GM18498 (cell line): ENCODE results near the gene MTNR1A.

ENCODE experiments used
- ATAC-seq: cut with Tn5 transposase; IDR thresholded peaks from one replicate; pipeline ENCODE4 v1.9.1; 2021; ENCODE audit warnings: mild to moderate bottlenecking, moderate library complexity; ENCODE audit not compliant: unreplicated experiment

Gene MTNR1A

DNA sequence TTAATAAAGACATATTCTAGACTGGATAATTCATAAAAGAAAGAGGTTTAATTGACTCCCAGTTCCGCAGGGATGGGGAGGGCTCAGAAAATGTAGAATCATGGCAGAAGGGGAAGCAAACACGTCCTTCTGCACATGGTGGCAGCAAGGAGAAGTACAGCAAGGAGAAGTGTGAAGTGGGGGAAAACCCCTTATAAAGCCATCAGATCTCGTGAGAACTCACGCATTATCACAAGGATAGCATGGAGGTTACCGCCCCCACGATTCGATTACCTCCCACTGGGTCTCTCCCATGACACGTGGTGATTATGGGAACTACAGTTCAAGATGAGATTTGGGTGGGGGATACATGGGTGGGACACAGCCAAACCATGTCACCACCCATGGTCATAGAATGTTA, 58.3 kb downstream of the MTNR1A start:
- ATAC-seq: no peak

DNA sequence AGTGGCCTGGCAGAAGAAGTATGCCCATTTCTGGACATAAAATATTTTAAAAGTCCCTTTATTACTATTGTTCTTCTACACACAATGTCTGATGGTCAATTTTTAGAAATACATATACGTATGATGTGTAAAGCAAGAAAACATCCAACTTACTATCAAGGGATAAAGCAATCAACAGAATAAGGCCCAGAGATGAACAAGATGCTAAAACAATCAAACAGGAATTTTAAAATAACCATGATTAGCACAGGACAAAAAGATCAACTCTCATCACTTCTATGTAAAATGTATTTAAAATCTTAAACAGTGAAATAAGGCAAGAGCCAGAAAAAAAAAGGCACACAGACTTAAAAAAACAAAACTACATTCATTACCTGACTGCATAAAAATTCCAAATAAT, 60.9 kb downstream of the MTNR1A start:
- ATAC-seq: no peak

DNA sequence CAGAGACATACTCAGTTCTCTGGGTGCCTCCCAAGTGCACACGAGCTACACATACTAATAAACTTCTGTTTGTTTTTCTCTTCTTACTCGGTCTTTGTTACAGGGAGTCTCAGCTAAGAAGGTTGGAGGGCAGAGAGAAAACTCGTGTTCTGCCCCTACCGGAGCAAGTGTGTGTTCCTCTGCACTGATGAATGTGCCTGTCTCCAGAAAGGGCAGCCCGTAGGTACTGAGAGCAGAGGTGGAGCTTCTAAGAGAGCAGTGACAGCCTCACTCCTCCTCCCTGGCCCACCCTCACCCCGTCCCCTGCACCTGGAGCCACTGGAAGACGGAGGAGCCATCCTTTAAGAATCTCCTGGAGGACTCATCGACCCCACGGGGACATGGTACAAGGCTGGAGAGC, 67.6 kb downstream of the MTNR1A start:
- ATAC-seq: no peak

DNA sequence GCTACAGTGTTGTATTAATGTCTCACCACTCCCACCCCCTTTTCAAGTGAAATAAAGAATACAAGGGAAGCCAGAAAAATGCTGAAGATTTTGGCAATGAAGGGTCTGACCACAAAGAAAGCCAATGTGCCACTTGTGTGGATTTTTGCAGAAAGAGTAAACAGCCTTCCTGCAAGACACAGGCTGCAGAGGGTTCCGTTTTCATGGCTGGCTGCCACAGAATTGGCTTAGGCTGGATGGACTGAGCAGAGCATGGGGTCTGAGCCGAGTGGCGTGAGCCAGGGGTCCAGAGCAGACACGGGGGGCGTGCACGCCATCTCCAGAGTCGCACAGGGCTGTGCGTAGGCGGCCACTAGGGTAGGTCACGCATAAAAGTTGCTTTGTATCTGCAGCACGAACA, 69.2 kb downstream of the MTNR1A start:
- ATAC-seq: no peak

DNA sequence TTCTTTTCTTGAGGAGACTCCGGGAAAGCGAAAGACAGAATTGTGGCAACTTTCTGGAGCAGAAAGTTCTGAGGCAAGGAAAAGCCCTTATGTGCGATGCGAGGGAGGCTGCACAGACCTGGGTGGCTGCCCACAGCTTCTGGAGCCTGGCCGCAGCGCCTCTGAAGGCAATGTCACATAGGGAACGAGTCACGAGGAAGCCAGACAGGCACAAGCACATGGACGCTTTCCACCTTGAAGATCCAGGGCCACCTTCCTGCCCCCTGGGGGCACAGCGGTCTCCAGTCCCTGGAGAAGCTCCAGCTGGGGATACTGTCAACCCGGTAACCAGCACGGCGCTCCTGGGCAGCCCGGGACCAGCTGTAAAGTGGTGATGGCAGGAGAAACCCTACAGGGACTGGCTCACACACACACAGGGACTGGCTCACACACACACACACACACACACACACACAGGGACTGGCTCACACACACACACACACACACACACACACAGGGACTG, 69.8 kb downstream of the MTNR1A start:
- no peak for ATAC-seq

DNA sequence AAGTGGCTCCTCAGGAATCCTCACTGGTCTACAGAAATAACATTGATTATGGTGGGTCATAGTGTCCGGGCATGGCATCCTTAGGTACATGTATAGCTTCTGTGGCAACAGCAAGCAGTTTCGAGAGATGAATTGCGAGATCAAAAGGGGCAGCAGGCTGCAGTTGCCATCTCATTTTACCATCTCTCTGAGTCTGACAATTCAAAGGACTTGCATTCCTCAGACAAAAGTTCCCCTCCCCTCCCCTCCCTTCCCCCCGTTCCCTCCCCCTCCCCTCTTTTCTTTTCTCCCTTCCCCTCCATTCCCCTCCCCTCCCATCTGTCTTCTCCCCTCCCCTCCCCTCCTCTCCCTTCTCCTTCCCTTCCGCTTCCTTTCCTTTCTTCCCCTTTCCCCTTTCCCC, 70.2 kb downstream of the MTNR1A start:
- ATAC-seq: no peak

DNA sequence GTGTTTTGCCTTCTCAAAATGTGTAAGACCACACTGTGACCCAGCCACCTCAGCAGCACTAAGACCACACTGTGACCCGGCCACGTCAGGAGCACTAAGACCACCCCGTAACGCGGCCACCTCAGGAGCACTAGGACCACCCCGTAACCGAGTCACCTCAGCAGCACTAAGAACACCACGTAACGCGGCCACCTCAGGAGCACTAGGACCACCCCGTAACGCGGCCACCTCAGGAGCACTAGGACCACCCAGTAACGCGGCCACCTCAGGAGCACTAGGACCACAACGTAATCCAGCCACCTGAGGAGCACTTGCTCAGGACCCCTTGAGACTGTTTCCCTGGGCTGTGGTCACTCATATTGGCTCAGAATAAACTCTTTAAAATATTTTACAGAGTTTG, 71.7 kb downstream of the MTNR1A start:
- ATAC-seq: no peak
